GM18909 (cell line): ENCODE measurements around the gene SPATA17.
"Not testable (repeated sequence)": the region's sequence is repeated elsewhere in the genome, so short reads cannot be mapped to it uniquely, and the experiment has no call there.

Experiments used
- ATAC-seq: cut with Tn5 transposase; IDR thresholded peaks from one replicate; pipeline ENCODE4 v1.9.1; 2021; ENCODE audit warnings: mild to moderate bottlenecking; ENCODE audit not compliant: unreplicated experiment, poor library complexity

SPATA17 gene

GRCh38 chr1:217630711-217631591 lies at the start of gene SPATA17, which contains the start of gene GPATCH2:
TSS of gene SPATA17 (plus strand) at chr1:217631344. CDS start at chr1:217631379, 35 bp downstream.
TSS of gene GPATCH2 (minus strand) at chr1:217631090. CDS start at chr1:217630971, 119 bp downstream.
- peak; percentile 98 for ATAC-seq

- ATAC-seq = not testable (repeated sequence)
Observed at GRCh38 chr1:217584286-217584811, 46.8 kb upstream of the SPATA17 start.

GRCh38 chr1:217585577-217585976 lies 45.6 kb upstream of the SPATA17 start:
- ATAC-seq = no peak

- no peak for ATAC-seq
Observed at GRCh38 chr1:217586586-217586985, 44.6 kb upstream of the SPATA17 start.

GRCh38 chr1:217590598-217590997 lies 40.5 kb upstream of the SPATA17 start:
- ATAC-seq = no peak

- ATAC-seq = no peak
Observed at GRCh38 chr1:217599154-217599553, 32.0 kb upstream of the SPATA17 start.

- no peak for ATAC-seq
Observed at GRCh38 chr1:217602380-217602779, 28.8 kb upstream of the SPATA17 start.

- no peak for ATAC-seq
Observed at GRCh38 chr1:217605390-217605789, 25.8 kb upstream of the SPATA17 start.

- no peak for ATAC-seq
Observed at GRCh38 chr1:217614200-217614712, 16.9 kb upstream of the SPATA17 start.

- ATAC-seq = no peak
Observed at GRCh38 chr1:217617126-217617525, 14.0 kb upstream of the SPATA17 start.

GRCh38 chr1:217620814-217621213 lies 10.3 kb upstream of the SPATA17 start:
- ATAC-seq = peak; percentile 100

GRCh38 chr1:217622042-217622441 lies 9.1 kb upstream of the SPATA17 start:
- peak; percentile 34 for ATAC-seq

- ATAC-seq = no peak
Observed at GRCh38 chr1:217626321-217626720, 4.8 kb upstream of the SPATA17 start.

- no peak for ATAC-seq
Observed at GRCh38 chr1:217627431-217627830, 3.7 kb upstream of the SPATA17 start.

GRCh38 chr1:217642455-217642854 lies 11.3 kb downstream of the SPATA17 start:
- ATAC-seq = no peak

- no peak for ATAC-seq
Observed at GRCh38 chr1:217647791-217648190, 16.6 kb downstream of the SPATA17 start.

- ATAC-seq = no peak
Observed at GRCh38 chr1:217650674-217651073, 19.5 kb downstream of the SPATA17 start.

GRCh38 chr1:217660353-217661062 lies 29.4 kb downstream of the SPATA17 start:
- peak; percentile 71 for ATAC-seq

GRCh38 chr1:217661407-217661806 lies 30.3 kb downstream of the SPATA17 start:
- ATAC-seq = peak; percentile 39

GRCh38 chr1:217668351-217668940 lies 37.3 kb downstream of the SPATA17 start:
- no peak for ATAC-seq
